Caco-2 (cell line): Measurements from ENCODE around the gene COL13A1. TPM values are rescaled to one million over a fixed set of nuclear protein-coding genes. Genes with fewer than 3 reads are reported as not detected.
A peak's percentile ranks its signal among the peaks of the same experiment; 100 is the strongest.

Experiments
- BruUV-seq: library from RNA; stranded (reverse); fragments of 400-500 nt; replicated peaks from 2 replicates; lab custom pipeline; 2021; lab: Mats Ljungman, UMichigan
- CTCF ChIA-PET: fragments of 300-600 bp; sonication (Branson Sonifier 250); formaldehyde crosslinking; loops from one replicate; lab custom pipeline; 2022; ENCODE audit warnings: antibody characterized with exemption; lab: Charles Lee
- POLR2A ChIA-PET: fragments of 300-600 bp; sonication (Branson Sonifier 250); formaldehyde crosslinking; loops from one replicate; lab custom pipeline; 2022; ENCODE audit warnings: antibody characterized with exemption; lab: Charles Lee
- DNase-seq, 2 experiments: peaks; one replicate each; pipeline versions ENCODE4 v3.0.0 to v3.0.0-alpha.2; 2020 to 2022
- H3K27me3 ChIP-seq: replicated peaks from 2 replicates; pipeline ENCODE4 v1.6.0; 2011; ENCODE audit warnings: low read length; ENCODE audit not compliant: control insufficient read depth, insufficient read depth
- H3K36me3 ChIP-seq: 2 replicates; pipeline ENCODE4 v1.5.1; 2011; ENCODE audit warnings: low read length; ENCODE audit not compliant: control insufficient read depth, insufficient read depth
- H3K4me1 ChIP-seq: fragments of 250-450 bp; sonication (Bioruptor Pico); 2 replicates; pipeline ENCODE4 v1.5.1; 2020; ENCODE audit warnings: mild to moderate bottlenecking
- H3K4me3 ChIP-seq: 2 replicates; pipeline ENCODE4 v1.5.1; 2011; ENCODE audit warnings: low read depth, mild to moderate bottlenecking, control low read depth, low read length
- H3K9me3 ChIP-seq: fragments of 250-450 bp; sonication (Bioruptor Pico); 2 replicates; pipeline ENCODE4 v1.5.1; 2020; ENCODE audit warnings: mild to moderate bottlenecking, moderate library complexity
- H3K27ac Mint-ChIP-seq: one replicate; pipeline ENCODE4 v1.8.0; 2022; ENCODE audit warnings: mixed read lengths; ENCODE audit not compliant: unreplicated experiment
- H3K27me3 Mint-ChIP-seq: one replicate; pipeline ENCODE4 v1.8.0; 2022; ENCODE audit warnings: mixed read lengths; ENCODE audit not compliant: insufficient read depth, unreplicated experiment
- H3K36me3 Mint-ChIP-seq: one replicate; pipeline ENCODE4 v1.8.0; 2022; ENCODE audit warnings: mild to moderate bottlenecking, mixed read lengths; ENCODE audit not compliant: insufficient read depth, unreplicated experiment
- H3K4me1 Mint-ChIP-seq: one replicate; pipeline ENCODE4 v1.8.0; 2022; ENCODE audit warnings: low read depth, mixed read lengths; ENCODE audit not compliant: unreplicated experiment
- H3K4me3 Mint-ChIP-seq: one replicate; pipeline ENCODE4 v1.8.0; 2022; ENCODE audit warnings: mild to moderate bottlenecking, moderate library complexity, mixed read lengths; ENCODE audit not compliant: unreplicated experiment
- H3K9me3 Mint-ChIP-seq: one replicate; pipeline ENCODE4 v1.8.0; 2022; ENCODE audit warnings: mixed read lengths; ENCODE audit not compliant: unreplicated experiment
- intact Hi-C: fragments of 100-400 bp; cut with micrococcal nuclease; formaldehyde crosslinking; loops from one replicate; pipeline ENCODE4 v1.10.0; 2022; ENCODE audit not compliant: unreplicated experiment
- total RNA-seq: library from RNA; stranded (reverse); gene quantifications from 2 replicates; pipeline ENCODE4 v1.2.3, GENCODE V29; 2022
- TF ChIP-seq, protein P1 (sequence below), 2 experiments: fragments of 200-600 bp in 1 of 2; IDR thresholded peaks; 1 replicate in 1 of 2; 2 replicates in 1 of 2; pipeline versions ENCODE4 v1.5.1 to v1.8.0; 2011 to 2022; ENCODE audit warnings: antibody characterized with exemption in 1 of 2, control low read depth in 1 of 2, inconsistent platforms in 1 of 2, low read depth in 1 of 2, low read length in 1 of 2, mild to moderate bottlenecking in 1 of 2, moderate library complexity in 1 of 2; ENCODE audit not compliant: insufficient read depth in 1 of 2, severe bottlenecking in 1 of 2, unreplicated experiment in 1 of 2

Gene COL13A1
- total RNA-seq, 1 experiment from 2014 or later = not detected

- Mint-ChIP-seq H3K27ac (no peak overlapping the region), H3K9me3 (peaks cover 20% of the 10 kb centered on the region), H3K27me3 (peaks cover 15% of the 10 kb centered on the region), H3K36me3 (no peaks in the 10 kb centered on the region), H3K4me3 (no peak overlapping the region), H3K4me1 (no peaks in the 10 kb centered on the region)
- H3K36me3 ChIP-seq = no peaks in the 10 kb centered on the region
- ChIA-PET CTCF (no interaction called here), POLR2A (no interaction called here)
- H3K4me1 ChIP-seq = peaks cover 5% of the 10 kb centered on the region; the same call in 1 of the 2 replicates
- H3K9me3 ChIP-seq = peaks cover 20% of the 10 kb centered on the region
- TF ChIP-seq, protein P1, sequence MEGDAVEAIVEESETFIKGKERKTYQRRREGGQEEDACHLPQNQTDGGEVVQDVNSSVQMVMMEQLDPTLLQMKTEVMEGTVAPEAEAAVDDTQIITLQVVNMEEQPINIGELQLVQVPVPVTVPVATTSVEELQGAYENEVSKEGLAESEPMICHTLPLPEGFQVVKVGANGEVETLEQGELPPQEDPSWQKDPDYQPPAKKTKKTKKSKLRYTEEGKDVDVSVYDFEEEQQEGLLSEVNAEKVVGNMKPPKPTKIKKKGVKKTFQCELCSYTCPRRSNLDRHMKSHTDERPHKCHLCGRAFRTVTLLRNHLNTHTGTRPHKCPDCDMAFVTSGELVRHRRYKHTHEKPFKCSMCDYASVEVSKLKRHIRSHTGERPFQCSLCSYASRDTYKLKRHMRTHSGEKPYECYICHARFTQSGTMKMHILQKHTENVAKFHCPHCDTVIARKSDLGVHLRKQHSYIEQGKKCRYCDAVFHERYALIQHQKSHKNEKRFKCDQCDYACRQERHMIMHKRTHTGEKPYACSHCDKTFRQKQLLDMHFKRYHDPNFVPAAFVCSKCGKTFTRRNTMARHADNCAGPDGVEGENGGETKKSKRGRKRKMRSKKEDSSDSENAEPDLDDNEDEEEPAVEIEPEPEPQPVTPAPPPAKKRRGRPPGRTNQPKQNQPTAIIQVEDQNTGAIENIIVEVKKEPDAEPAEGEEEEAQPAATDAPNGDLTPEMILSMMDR (IDR thresholded peaks at IDR 0.05; ENCODE audit: insufficient read depth in 1 of 2, low read depth in 1 of 2, low read length in 1 of 2, severe bottlenecking in 1 of 2, unreplicated experiment in 1 of 2) = no peak
- no peak overlapping the region for H3K4me3 ChIP-seq
- BruUV-seq = no TSS peak
- no peak for DNase-seq
- intact Hi-C loops = no loop called here
- no peaks in the 10 kb centered on the region; the same call in 1 of the 2 replicates for H3K27me3 ChIP-seq
Observed at GRCh38 chr10:69795242-69795934, 6.3 kb upstream of the COL13A1 start.

GRCh38 chr10:69797959-69798358, 3.7 kb upstream of the COL13A1 start:
- no TSS peak for BruUV-seq
- H3K4me1 Mint-ChIP-seq = peaks cover 7% of the 10 kb centered on the region
- peaks cover 18% of the 10 kb centered on the region for H3K4me1 ChIP-seq
- DNase-seq = no peak
- CTCF ChIA-PET = interaction anchor here (1.6 to 2.3 kb wide), 2 partner anchors 102 to 153 kb away, joined by 3 to 5 read pairs; no protein-coding TSS in a partner anchor
- no peak overlapping the region for H3K27ac Mint-ChIP-seq
- POLR2A ChIA-PET = no interaction called here
- H3K27me3 Mint-ChIP-seq = peaks cover 23% of the 10 kb centered on the region
- H3K4me3 Mint-ChIP-seq = no peak overlapping the region
- no peaks in the 10 kb centered on the region for H3K36me3 ChIP-seq
- TF ChIP-seq, protein P1 (IDR thresholded peaks at IDR 0.05; ENCODE audit: insufficient read depth in 1 of 2, low read depth in 1 of 2, low read length in 1 of 2, severe bottlenecking in 1 of 2, unreplicated experiment in 1 of 2) = no peak
- H3K9me3 ChIP-seq = peaks cover 20% of the 10 kb centered on the region
- no peaks in the 10 kb centered on the region for H3K36me3 Mint-ChIP-seq
- intact Hi-C loops = no loop called here
- H3K4me3 ChIP-seq = no peak overlapping the region
- H3K27me3 ChIP-seq = peaks cover 6% of the 10 kb centered on the region
- peaks cover 10% of the 10 kb centered on the region for H3K9me3 Mint-ChIP-seq

DNA sequence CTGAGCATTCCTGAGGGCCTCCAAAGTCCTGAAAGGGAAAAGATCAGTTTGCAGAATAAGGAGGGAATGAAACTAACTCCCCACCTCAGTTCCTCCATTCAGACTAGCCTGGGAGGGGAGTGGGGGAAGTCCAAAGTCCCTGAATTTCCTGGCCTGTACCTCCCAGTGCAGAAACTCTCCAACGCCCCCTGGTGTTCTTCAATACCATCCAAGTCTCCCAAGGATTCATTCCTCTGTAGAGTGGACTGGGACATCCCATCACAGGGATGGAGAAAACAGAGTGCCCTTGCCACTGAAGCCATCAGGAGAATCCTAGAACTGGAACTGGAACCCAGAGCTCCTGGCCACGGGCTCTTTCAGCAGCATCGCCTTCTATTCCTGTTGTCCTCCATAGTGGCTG, 1.6 kb upstream of the COL13A1 start:
- intact Hi-C loops = loop anchor here (1.0 kb wide), 4 partner anchors 11 to 156 kb away; no protein-coding TSS in a partner anchor
- peak; percentile 81 to 86 for DNase-seq
- Mint-ChIP-seq H3K4me1 (peaks cover 7% of the 10 kb centered on the region), H3K4me3 (no peak overlapping the region), H3K27ac (no peak overlapping the region), H3K36me3 (no peaks in the 10 kb centered on the region), H3K9me3 (peaks cover 10% of the 10 kb centered on the region), H3K27me3 (peaks cover 36% of the 10 kb centered on the region)
- BruUV-seq = no TSS peak
- peaks cover 12% of the 10 kb centered on the region for H3K9me3 ChIP-seq
- no peaks in the 10 kb centered on the region for H3K36me3 ChIP-seq
- TF ChIP-seq, protein P1 (IDR thresholded peaks at IDR 0.05; ENCODE audit: insufficient read depth in 1 of 2, low read depth in 1 of 2, low read length in 1 of 2, severe bottlenecking in 1 of 2, unreplicated experiment in 1 of 2) = peak; percentile 78 to 96
- peaks cover 7% of the 10 kb centered on the region for H3K27me3 ChIP-seq
- POLR2A ChIA-PET = no interaction called here
- peaks cover 18% of the 10 kb centered on the region for H3K4me1 ChIP-seq
- H3K4me3 ChIP-seq = no peak overlapping the region
- CTCF ChIA-PET = interaction anchor here (0.6 to 2.3 kb wide), 5 partner anchors 8 to 115 kb away, joined by 3 to 18 read pairs (median 4); no protein-coding TSS in a partner anchor
